ENCODE results near the gene HOGA1. TPM values are rescaled to one million over a fixed set of nuclear protein-coding genes. Genes with fewer than 3 reads are reported as not detected.

The HOGA1 gene
- total RNA-seq, 1 experiment from 2014 or later: not detected

DNA sequence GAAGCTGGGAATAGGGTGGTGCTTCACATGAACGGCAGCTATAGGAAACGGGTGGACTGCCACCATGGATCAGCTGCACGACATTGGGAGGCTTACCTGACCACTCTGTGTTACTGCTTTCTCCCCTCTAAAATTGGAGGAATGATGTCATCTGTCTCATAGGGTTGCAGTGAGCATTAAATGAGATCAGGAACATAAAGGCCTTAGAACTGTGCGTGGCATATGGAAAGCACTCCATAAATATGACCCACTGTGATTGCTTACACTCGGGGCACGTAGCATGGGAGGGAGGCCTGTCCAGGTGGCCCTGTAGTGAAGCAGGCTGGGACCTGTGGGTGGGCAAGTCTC is 15.1 kb downstream of the HOGA1 start:
- H3K36me3 ChIP-seq (ENCODE audit: insufficient read depth, low read length, poor library complexity, severe bottlenecking): no peaks in the 10 kb centered on the region
- no peak for DNase-seq (ENCODE audit: low spot score)
- no peaks in the 10 kb centered on the region for H3K9me3 ChIP-seq (ENCODE audit: low read depth, low read length, poor library complexity, severe bottlenecking)
- ChIA-PET POLR2A (ENCODE audit: low non-redundant PET) (no interaction called here), CTCF (no interaction called here)
- TF ChIP-seq CTCF (conservative IDR thresholded peaks at IDR 0.05; ENCODE audit: low read depth, low read length) (no peak), EZH2 (IDR thresholded peaks at IDR 0.05; ENCODE audit: borderline replicate concordance, low read depth, low read length, poor library complexity, severe bottlenecking) (no peak)
- no peak overlapping the region for H3K4me3 ChIP-seq (ENCODE audit: low read depth, low read length, poor library complexity, severe bottlenecking)
- H3K27ac ChIP-seq (ENCODE audit: low read depth, low read length, poor library complexity, severe bottlenecking): no peak overlapping the region
- intact Hi-C loops (cut with micrococcal nuclease; ENCODE audit: unreplicated experiment): no loop called here
- H3K4me1 ChIP-seq (ENCODE audit: insufficient read depth, low read length, poor library complexity, severe bottlenecking): no peaks in the 10 kb centered on the region
- H3K27me3 ChIP-seq (replicated peaks; ENCODE audit: insufficient read depth, low read depth, low read length, poor library complexity): no peaks in the 10 kb centered on the region
- BruUV-seq (replicated peaks): no TSS peak

DNA sequence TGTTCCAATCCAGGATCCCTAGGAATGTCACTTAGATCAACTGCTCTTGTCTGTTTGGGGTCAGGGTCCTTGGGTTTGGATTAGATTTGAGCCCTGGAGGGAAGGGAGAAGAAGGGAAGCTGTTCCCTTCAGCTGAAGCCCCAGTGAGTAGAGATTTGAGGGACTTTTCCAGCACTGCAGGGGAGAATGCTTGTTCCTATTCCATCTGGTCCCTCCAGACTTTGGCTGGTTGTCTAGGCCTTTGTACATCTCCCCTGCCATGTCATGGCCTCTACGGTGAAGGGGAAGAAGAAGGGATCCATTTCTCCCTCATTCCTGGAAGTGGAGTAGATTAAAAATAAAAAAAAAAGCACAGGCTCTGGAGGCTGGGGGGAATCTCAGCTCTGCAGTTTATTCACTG is 16.4 kb downstream of the HOGA1 start:
- no peak overlapping the region for H3K4me3 ChIP-seq (ENCODE audit: low read depth, low read length, poor library complexity, severe bottlenecking)
- no peaks in the 10 kb centered on the region for H3K27me3 ChIP-seq (replicated peaks; ENCODE audit: insufficient read depth, low read depth, low read length, poor library complexity)
- H3K9me3 ChIP-seq (ENCODE audit: low read depth, low read length, poor library complexity, severe bottlenecking): no peaks in the 10 kb centered on the region
- intact Hi-C loops (cut with micrococcal nuclease; ENCODE audit: unreplicated experiment): no loop called here
- no peaks in the 10 kb centered on the region for H3K36me3 ChIP-seq (ENCODE audit: insufficient read depth, low read length, poor library complexity, severe bottlenecking)
- H3K4me1 ChIP-seq (ENCODE audit: insufficient read depth, low read length, poor library complexity, severe bottlenecking): no peaks in the 10 kb centered on the region
- ChIA-PET CTCF (no interaction called here), POLR2A (ENCODE audit: low non-redundant PET) (no interaction called here)
- DNase-seq (ENCODE audit: low spot score): no peak
- BruUV-seq (replicated peaks): no TSS peak
- TF ChIP-seq EZH2 (IDR thresholded peaks at IDR 0.05; ENCODE audit: borderline replicate concordance, low read depth, low read length, poor library complexity, severe bottlenecking) (no peak), CTCF (conservative IDR thresholded peaks at IDR 0.05; ENCODE audit: low read depth, low read length) (no peak)
- H3K27ac ChIP-seq (ENCODE audit: low read depth, low read length, poor library complexity, severe bottlenecking): no peak overlapping the region

GRCh38 chr10:97601268-97602215 is 17.4 kb downstream of the HOGA1 start:
- intact Hi-C loops (cut with micrococcal nuclease; ENCODE audit: unreplicated experiment): no loop called here
- CTCF ChIA-PET: no interaction called here
- BruUV-seq (replicated peaks): no TSS peak
- TF ChIP-seq CTCF (conservative IDR thresholded peaks at IDR 0.05; ENCODE audit: low read depth, low read length) (no peak), EZH2 (IDR thresholded peaks at IDR 0.05; ENCODE audit: borderline replicate concordance, low read depth, low read length, poor library complexity, severe bottlenecking) (no peak)
- POLR2A ChIA-PET (ENCODE audit: low non-redundant PET): no interaction called here
- no peaks in the 10 kb centered on the region for H3K9me3 ChIP-seq (ENCODE audit: low read depth, low read length, poor library complexity, severe bottlenecking)
- H3K36me3 ChIP-seq (ENCODE audit: insufficient read depth, low read length, poor library complexity, severe bottlenecking): no peaks in the 10 kb centered on the region
- no peak overlapping the region for H3K27ac ChIP-seq (ENCODE audit: low read depth, low read length, poor library complexity, severe bottlenecking)
- DNase-seq (ENCODE audit: low spot score): no peak
- H3K27me3 ChIP-seq (replicated peaks; ENCODE audit: insufficient read depth, low read depth, low read length, poor library complexity): no peaks in the 10 kb centered on the region
- H3K4me1 ChIP-seq (ENCODE audit: insufficient read depth, low read length, poor library complexity, severe bottlenecking): no peaks in the 10 kb centered on the region
- H3K4me3 ChIP-seq (ENCODE audit: low read depth, low read length, poor library complexity, severe bottlenecking): no peak overlapping the region

Measured in A673 (cell line).